Measurements from ENCODE around the gene BAIAP2L2. TPM values are rescaled to one million over a fixed set of nuclear protein-coding genes. Genes with fewer than 3 reads are reported as not detected.

The BAIAP2L2 gene
- total and polyA plus RNA-seq, 7 donors: 0.23 to 5.1 (median 0.55) TPM; not detected in 1

DNA sequence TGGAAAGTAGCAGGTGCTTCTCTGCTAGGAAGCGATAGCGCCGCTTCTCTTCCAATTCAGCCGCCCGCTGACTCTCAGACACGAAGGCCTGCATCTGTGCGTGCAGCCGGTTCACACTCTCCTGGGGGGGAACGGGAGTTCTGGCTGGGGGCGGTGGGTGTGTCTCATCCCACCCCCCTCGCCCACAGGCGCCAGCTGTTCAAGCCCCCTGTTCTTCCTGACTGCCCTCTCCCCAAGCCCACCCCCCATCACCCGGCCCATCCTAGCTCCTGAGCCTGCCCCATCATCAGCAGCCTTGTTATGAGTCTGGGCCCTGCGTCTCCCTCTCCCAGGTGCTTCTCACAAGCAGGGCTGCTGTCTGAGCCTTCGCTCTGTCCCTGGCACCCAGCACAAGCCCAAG lies 13.4 kb downstream of the BAIAP2L2 start:
- Histone ChIP-seq H3K36me3 (ENCODE audit: insufficient read depth in 1 of 2, low read depth in 1 of 2) (no peaks in the 10 kb centered on the region), H3K9me3 (no peaks in the 10 kb centered on the region), H3K4me3 (no peak overlapping the region), H3K27ac (no peak overlapping the region), H3K27me3 (ENCODE audit: insufficient read depth in 3 of 3, low read length in 2 of 3) (no peaks in the 10 kb centered on the region), H3K4me1 (no peaks in the 10 kb centered on the region)
- WGBS, 3 donors: 79 to 85% (median 82%) methylated on average over 15 of the region's 15 CpGs
- no peak for TF ChIP-seq CTCF (IDR thresholded peaks at IDR 0.05)
- ATAC-seq (no peak), DNase-seq (no peak)
- intact Hi-C loops (cut with DNase I): no loop called here

- Histone ChIP-seq H3K9me3 (no peaks in the 10 kb centered on the region), H3K4me3 (peak overlapping the region; percentile 49), H3K4me1 (peaks cover 4% of the 10 kb centered on the region), H3K27ac (no peak overlapping the region), H3K27me3 (ENCODE audit: insufficient read depth in 3 of 3, low read length in 2 of 3) (peaks cover 0 to 11% (median 2%) of the 10 kb centered on the region in 3 donors), H3K36me3 (ENCODE audit: insufficient read depth in 1 of 2, low read depth in 1 of 2) (no peaks in the 10 kb centered on the region)
- ATAC-seq (peak in 1 of 4 donors; percentile 9), DNase-seq (peak in 1 of 2 donors; percentile 12)
- intact Hi-C loops (cut with DNase I): no loop called here
- 26 to 43% (median 43%) methylated on average over 15 to 33 of the region's 34 CpGs for WGBS, 3 donors
- no peak for TF ChIP-seq CTCF (IDR thresholded peaks at IDR 0.05)
Observed at GRCh38 chr22:38089474-38089851, 21.0 kb downstream of the BAIAP2L2 start.

DNA sequence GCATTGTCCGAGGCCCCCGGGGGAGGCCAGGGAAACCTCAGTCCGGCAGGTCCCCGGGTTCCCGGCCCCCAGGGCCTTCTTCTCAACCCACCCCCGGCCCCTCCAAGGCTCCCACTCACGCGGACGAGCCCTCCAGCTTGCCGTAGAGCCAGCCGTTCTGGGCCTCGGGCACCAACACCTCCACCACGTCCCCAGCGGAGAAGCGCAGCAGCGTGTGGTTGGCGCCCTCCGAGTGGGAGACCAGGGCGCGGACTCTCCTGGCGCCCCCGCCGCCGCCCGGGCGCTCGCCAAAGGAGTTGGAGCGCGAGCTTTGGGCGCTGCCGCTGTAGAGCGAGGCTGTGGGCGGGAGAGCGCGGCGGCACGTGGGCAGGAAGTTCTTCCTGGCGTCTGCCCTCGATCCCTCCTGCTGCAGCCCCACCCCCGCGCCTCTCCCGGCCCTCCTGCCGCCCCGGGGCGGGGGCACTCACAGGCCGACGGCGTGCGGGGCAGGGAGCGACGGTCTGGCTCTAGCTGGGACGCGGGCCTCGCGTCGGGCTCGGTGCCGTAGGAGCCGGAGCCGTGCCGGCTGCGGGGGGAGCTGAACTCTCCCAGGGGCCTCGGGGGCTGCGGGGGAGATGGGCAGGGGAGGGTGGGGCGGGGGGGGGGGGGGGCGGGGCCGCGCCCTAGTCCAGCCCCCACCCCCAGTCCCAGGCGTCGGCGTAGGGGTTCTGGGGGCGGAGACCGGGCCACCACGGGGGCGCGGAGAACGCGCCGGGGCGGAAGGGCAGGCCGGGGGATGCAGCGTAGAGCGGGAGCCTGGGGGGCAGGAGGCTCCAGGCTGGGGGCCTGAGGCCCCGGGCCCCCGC lies 21.6 kb downstream of the BAIAP2L2 start:
- WGBS, 3 donors: 14 to 47% (median 33%) methylated on average over 35 to 84 of the region's 85 CpGs
- DNase-seq: peak in 1 of 2 donors; percentile 32
- H3K4me3 ChIP-seq: peak overlapping the region; percentile 49

GRCh38 chr22:38087855-38088254 lies 22.6 kb downstream of the BAIAP2L2 start:
- Histone ChIP-seq H3K9me3 (no peaks in the 10 kb centered on the region), H3K4me1 (peaks cover 4% of the 10 kb centered on the region), H3K4me3 (no peak overlapping the region), H3K27me3 (ENCODE audit: insufficient read depth in 3 of 3, low read length in 2 of 3) (peaks cover 0 to 14% (median 4%) of the 10 kb centered on the region in 3 donors), H3K36me3 (ENCODE audit: insufficient read depth in 1 of 2, low read depth in 1 of 2) (no peaks in the 10 kb centered on the region), H3K27ac (no peak overlapping the region)
- intact Hi-C loops (cut with DNase I): no loop called here
- no peak for ATAC-seq
- peak in 1 of 2 donors; percentile 6 for DNase-seq
- no peak for TF ChIP-seq CTCF (IDR thresholded peaks at IDR 0.05)
- 92 to 93% (median 92%) methylated on average over 12 of the region's 12 CpGs for WGBS, 3 donors

More for the DNA sequence above, 21.6 kb downstream of the BAIAP2L2 start:
- Histone ChIP-seq H3K27ac (no peak overlapping the region), H3K4me1 (peaks cover 4% of the 10 kb centered on the region), H3K9me3 (no peaks in the 10 kb centered on the region), H3K27me3 (ENCODE audit: insufficient read depth in 3 of 3, low read length in 2 of 3) (peaks cover 0 to 11% (median 2%) of the 10 kb centered on the region in 3 donors), H3K36me3 (ENCODE audit: insufficient read depth in 1 of 2, low read depth in 1 of 2) (no peaks in the 10 kb centered on the region)
- TF ChIP-seq CTCF (IDR thresholded peaks at IDR 0.05): no peak
- ATAC-seq: peak in 3 of 4 donors; percentile 31 to 55 (median 44)
- intact Hi-C loops (cut with DNase I): no loop called here
